Glutamatergic neuron (in vitro differentiated cells): Measurements from ENCODE around the gene LAMA2. TPM values are rescaled to one million over a fixed set of nuclear protein-coding genes. Genes with fewer than 3 reads are reported as not detected.

ENCODE experiments used
- DNase-seq: peaks from one replicate; pipeline ENCODE4 v3.0.0; 2022
- H3K27ac Mint-ChIP-seq: one replicate; pipeline ENCODE4 v1.8.0; 2020; ENCODE audit warnings: mild to moderate bottlenecking, mixed read lengths, inconsistent platforms; ENCODE audit not compliant: unreplicated experiment
- H3K27me3 Mint-ChIP-seq: one replicate; pipeline ENCODE4 v1.8.0; 2020; ENCODE audit warnings: mild to moderate bottlenecking, moderate library complexity, mixed read lengths, inconsistent platforms; ENCODE audit not compliant: unreplicated experiment
- H3K36me3 Mint-ChIP-seq: one replicate; pipeline ENCODE4 v1.8.0; 2020; ENCODE audit warnings: mild to moderate bottlenecking, mixed read lengths, inconsistent platforms; ENCODE audit not compliant: unreplicated experiment
- H3K4me1 Mint-ChIP-seq: one replicate; pipeline ENCODE4 v1.8.0; 2020; ENCODE audit warnings: mild to moderate bottlenecking, low read depth, mixed read lengths, inconsistent platforms; ENCODE audit not compliant: unreplicated experiment
- H3K4me3 Mint-ChIP-seq: one replicate; pipeline ENCODE4 v1.8.0; 2020; ENCODE audit warnings: mild to moderate bottlenecking, mixed read lengths, inconsistent platforms; ENCODE audit not compliant: unreplicated experiment
- H3K9me3 Mint-ChIP-seq: one replicate; pipeline ENCODE4 v1.8.0; 2020; ENCODE audit warnings: mild to moderate bottlenecking, moderate library complexity, mixed read lengths, inconsistent platforms; ENCODE audit not compliant: unreplicated experiment
- total RNA-seq: library from RNA; stranded (reverse); fragmentation: NEBNext Ultra II Directional; extraction: Animal tissue kit (Norgen Biotek cat#: 25700); gene quantifications from one replicate; pipeline ENCODE4 v1.2.1, GENCODE V29; 2021; ENCODE audit not compliant: unreplicated experiment
- TF ChIP-seq, protein P1 (sequence below): fragments of 200-600 bp; sonication (generic); IDR thresholded peaks from one replicate; pipeline ENCODE4 v1.5.0; 2021; ENCODE audit not compliant: partially characterized antibody, unreplicated experiment

Gene LAMA2
- total RNA-seq, 1 donor from 2014 or later = 2.4 TPM

DNA sequence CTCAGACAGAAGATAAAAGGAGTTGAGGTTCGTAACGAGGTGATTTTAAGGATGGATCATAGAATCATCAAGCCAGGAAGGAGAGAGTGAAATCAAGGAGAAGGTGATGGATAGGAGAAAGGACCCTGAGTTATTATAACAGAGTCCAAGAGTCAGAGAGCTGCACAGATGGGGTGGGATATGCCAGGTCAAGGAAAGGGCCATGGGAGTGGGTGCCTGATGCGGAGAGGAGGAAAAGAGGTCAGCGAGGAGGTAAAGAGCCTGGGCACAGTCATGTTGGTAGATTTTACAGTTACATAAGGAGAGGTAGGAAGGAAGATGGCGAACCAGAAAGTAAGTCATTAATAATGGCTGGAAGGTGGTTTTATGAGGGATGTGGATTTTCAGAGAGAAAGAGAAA lies 114.9 kb downstream of the LAMA2 start:
- Mint-ChIP-seq H3K27ac (no peak overlapping the region), H3K9me3 (peaks cover 3% of the 10 kb centered on the region), H3K36me3 (peaks cover 6% of the 10 kb centered on the region), H3K4me3 (no peak overlapping the region), H3K27me3 (no peaks in the 10 kb centered on the region), H3K4me1 (no peaks in the 10 kb centered on the region)
- TF ChIP-seq, protein P1, sequence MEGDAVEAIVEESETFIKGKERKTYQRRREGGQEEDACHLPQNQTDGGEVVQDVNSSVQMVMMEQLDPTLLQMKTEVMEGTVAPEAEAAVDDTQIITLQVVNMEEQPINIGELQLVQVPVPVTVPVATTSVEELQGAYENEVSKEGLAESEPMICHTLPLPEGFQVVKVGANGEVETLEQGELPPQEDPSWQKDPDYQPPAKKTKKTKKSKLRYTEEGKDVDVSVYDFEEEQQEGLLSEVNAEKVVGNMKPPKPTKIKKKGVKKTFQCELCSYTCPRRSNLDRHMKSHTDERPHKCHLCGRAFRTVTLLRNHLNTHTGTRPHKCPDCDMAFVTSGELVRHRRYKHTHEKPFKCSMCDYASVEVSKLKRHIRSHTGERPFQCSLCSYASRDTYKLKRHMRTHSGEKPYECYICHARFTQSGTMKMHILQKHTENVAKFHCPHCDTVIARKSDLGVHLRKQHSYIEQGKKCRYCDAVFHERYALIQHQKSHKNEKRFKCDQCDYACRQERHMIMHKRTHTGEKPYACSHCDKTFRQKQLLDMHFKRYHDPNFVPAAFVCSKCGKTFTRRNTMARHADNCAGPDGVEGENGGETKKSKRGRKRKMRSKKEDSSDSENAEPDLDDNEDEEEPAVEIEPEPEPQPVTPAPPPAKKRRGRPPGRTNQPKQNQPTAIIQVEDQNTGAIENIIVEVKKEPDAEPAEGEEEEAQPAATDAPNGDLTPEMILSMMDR = no peak
- DNase-seq = no peak

DNA sequence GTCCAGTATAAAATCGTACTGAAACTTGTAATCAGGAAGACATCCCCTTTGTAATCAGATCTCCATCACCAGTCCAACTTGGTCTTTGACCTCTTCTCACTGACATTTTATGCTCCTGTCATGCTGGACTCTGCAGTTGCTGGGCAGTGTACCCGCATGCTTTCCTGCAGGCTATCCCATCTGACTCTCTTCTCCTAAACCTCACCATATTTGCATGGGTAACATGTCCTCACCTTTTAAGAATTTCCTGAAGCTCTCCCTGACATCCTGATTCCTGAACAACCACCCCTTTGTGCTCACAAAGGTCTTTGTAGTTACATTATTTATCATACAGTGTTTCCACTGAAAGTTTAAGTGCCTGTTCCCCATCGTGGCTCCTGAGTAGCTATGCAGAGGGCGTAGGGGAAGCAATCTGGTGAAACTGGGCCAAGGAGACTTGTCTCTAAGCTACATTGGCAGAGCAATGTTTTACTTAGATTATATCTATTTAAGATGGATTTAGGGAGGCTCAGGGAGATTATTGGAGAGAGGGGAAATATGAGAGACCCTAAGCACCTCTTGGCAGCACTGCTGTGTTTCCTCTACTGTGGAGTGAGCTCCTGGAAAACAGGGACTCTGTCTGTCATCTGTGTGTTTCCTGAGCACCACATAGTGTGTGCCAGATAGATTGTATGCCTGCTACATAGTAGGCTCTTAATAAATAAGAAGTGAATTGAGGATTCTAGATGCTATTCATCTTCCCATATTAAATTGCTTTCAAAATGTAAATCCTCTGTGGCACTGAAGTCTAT lies 124.0 kb downstream of the LAMA2 start:
- Mint-ChIP-seq H3K27ac (no peak overlapping the region), H3K4me3 (no peak overlapping the region), H3K27me3 (no peaks in the 10 kb centered on the region), H3K9me3 (no peaks in the 10 kb centered on the region), H3K4me1 (peaks cover 2% of the 10 kb centered on the region), H3K36me3 (no peaks in the 10 kb centered on the region)
- no peak for DNase-seq
- TF ChIP-seq, protein P1 = no peak

- Mint-ChIP-seq H3K9me3 (no peaks in the 10 kb centered on the region), H3K36me3 (no peaks in the 10 kb centered on the region)
These were observed 124.9 kb downstream of the LAMA2 start for GRCh38 chr6:129007701-129008373.

GRCh38 chr6:129008591-129008990 lies 125.7 kb downstream of the LAMA2 start:
- no peak for DNase-seq
- Mint-ChIP-seq H3K36me3 (no peaks in the 10 kb centered on the region), H3K4me1 (peaks cover 2% of the 10 kb centered on the region), H3K27ac (no peak overlapping the region), H3K4me3 (no peak overlapping the region), H3K27me3 (no peaks in the 10 kb centered on the region), H3K9me3 (no peaks in the 10 kb centered on the region)
- TF ChIP-seq, protein P1 = no peak

More at GRCh38 chr6:129007701-129008373, 124.9 kb downstream of the LAMA2 start:
- peaks cover 2% of the 10 kb centered on the region for H3K4me1 Mint-ChIP-seq
- TF ChIP-seq, protein P1 = no peak
- no peak for DNase-seq
- H3K27ac Mint-ChIP-seq = no peak overlapping the region
- no peak overlapping the region for H3K4me3 Mint-ChIP-seq
- no peaks in the 10 kb centered on the region for H3K27me3 Mint-ChIP-seq

DNA sequence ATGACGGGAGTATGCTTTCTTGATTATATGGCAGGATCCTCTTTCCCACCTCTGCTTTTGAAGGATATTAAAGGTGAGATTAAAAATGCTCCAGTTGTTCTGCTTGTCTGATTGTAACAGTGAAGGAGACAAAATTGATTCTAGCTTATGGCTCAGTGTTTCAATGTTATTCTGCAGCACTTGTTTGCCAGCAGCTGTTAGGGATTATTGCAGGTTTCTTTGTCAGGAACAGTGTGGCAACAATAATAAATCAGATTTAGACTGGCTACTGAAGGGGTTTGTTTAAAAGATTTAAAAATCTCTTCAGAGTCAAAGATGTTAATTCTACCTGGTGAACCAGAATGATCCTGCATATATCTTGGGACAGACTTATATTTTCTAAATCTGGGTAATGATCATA lies 126.9 kb downstream of the LAMA2 start:
- no peaks in the 10 kb centered on the region for H3K36me3 Mint-ChIP-seq
- no peak for DNase-seq

More for the DNA sequence above, 126.9 kb downstream of the LAMA2 start:
- H3K9me3 Mint-ChIP-seq = no peaks in the 10 kb centered on the region
- no peak overlapping the region for H3K4me3 Mint-ChIP-seq
- H3K4me1 Mint-ChIP-seq = peaks cover 6% of the 10 kb centered on the region
- TF ChIP-seq, protein P1 = no peak
- H3K27ac Mint-ChIP-seq = no peak overlapping the region
- H3K27me3 Mint-ChIP-seq = no peaks in the 10 kb centered on the region
